Stomach (tissue), 9 donors: ENCODE data around the gene STARD3. TPM values are rescaled to one million over a fixed set of nuclear protein-coding genes. Genes with fewer than 3 reads are reported as not detected.

Source experiments
- DNase-seq, 2 donors: peaks; one replicate each; pipeline versions ENCODE4 v3.0.0 to v3.0.0-alpha.2; 2013 to 2019
- H3K27ac ChIP-seq, 5 donors: fragments of 200-600 bp in 4 of 5; sonication (generic) in 4 of 5; one replicate each; pipeline ENCODE4 v1.5.1; 2013 to 2019; ENCODE audit warnings: mild to moderate bottlenecking in 1 of 5, moderate library complexity in 1 of 5
- H3K27me3 ChIP-seq, 3 donors: fragments of 200-600 bp; sonication (generic); one replicate each; pipeline ENCODE4 v1.5.1; 2017 to 2019; ENCODE audit warnings: mixed run types in 1 of 3
- H3K36me3 ChIP-seq, 4 donors: fragments of 200-600 bp; sonication (generic); 1 replicate in 3 of 4; 2 replicates in 1 of 4; pipeline ENCODE4 v1.5.1; 2016 to 2019
- H3K4me1 ChIP-seq, 4 donors: fragments of 200-600 bp; sonication (generic); one replicate each; pipeline ENCODE4 v1.5.1; 2016 to 2019
- H3K4me3 ChIP-seq, 4 donors: fragments of 200-600 bp; sonication (generic) in 3 of 4; one replicate each; pipeline ENCODE4 v1.5.1; 2016 to 2019; ENCODE audit warnings: mild to moderate bottlenecking in 1 of 4
- H3K9me3 ChIP-seq, 4 donors: fragments of 200-600 bp; sonication (generic); one replicate each; pipeline ENCODE4 v1.5.1; 2016 to 2019
- CTCF ChIP-seq, 7 experiments: fragments of 450-650 bp in 4 of 7; fragments of 200-600 bp in 3 of 7; sonication (generic) in 3 of 7; IDR thresholded peaks; one replicate each; pipeline ENCODE4 v1.5.1; 2016 to 2019; ENCODE audit warnings: antibody characterized with exemption in 7 of 7, control low read depth in 2 of 7, mild to moderate bottlenecking in 1 of 7
- EP300 ChIP-seq: sonication (generic); formaldehyde crosslinking; IDR thresholded peaks from one replicate; pipeline ENCODE4 v1.6.1; 2017; ENCODE audit warnings: antibody characterized with exemption
- POLR2A ChIP-seq, 4 donors: fragments of 450-650 bp; IDR thresholded peaks; one replicate each; pipeline ENCODE4 v1.6.1; 2016; ENCODE audit warnings: antibody characterized with exemption in 4 of 4, control low read depth in 2 of 4, mild to moderate bottlenecking in 1 of 4, moderate library complexity in 1 of 4
- POLR2AphosphoS5 ChIP-seq, 3 donors: sonication (generic); formaldehyde crosslinking; IDR thresholded peaks; one replicate each; pipeline ENCODE4 v1.6.1; 2016; ENCODE audit warnings: antibody characterized with exemption in 3 of 3
- WGBS, 5 donors: extraction: QIAGEN DNeasy Blood & Tissue Kit in 3 of 5; methylation state at CpG; one replicate each; pipeline versions ENCODE4 v1.1.5 to v1.1.7; 2013 to 2018; 5-methylcytosine and 5-hydroxymethylcytosine counted together
- intact Hi-C: fragments of 100-400 bp; cut with DNase I; formaldehyde crosslinking; loops from one replicate; pipeline ENCODE4 v1.15.1; 2023; ENCODE audit warnings: low total_unique reads
- polyA plus RNA-seq, 3 donors: library from polyadenylated mRNA; stranded (reverse); fragments of 200-250 nt; gene quantifications; one replicate each; pipeline ENCODE4 v1.2.3, GENCODE V29; 2013
- total RNA-seq, 5 donors: library from RNA; depleted of rRNA; stranded (reverse); fragments of >200 nt; gene quantifications; one replicate each; pipeline versions ENCODE4 v1.1.0 to v1.2.3, GENCODE V29; 2014 to 2016
- donor health status: healthy with polysubstance abuse.
- donor health status: Bipolar disorder and iron deficiency.
- donor health status: healthy.

STARD3 gene
- total and polyA plus RNA-seq, 8 donors: 26.4 to 1,091 (median 52.0) TPM

GRCh38 chr17:39625198-39625785 lies 11.7 kb upstream of the STARD3 start:
- WGBS, 5 donors: 33 to 59% (median 42%) methylated on average over 3 to 5 of the region's 5 CpGs
- Histone ChIP-seq H3K27me3 (peaks cover 10 to 76% (median 39%) of the 10 kb centered on the region in 3 donors), H3K9me3 (no peaks in the 10 kb centered on the region), H3K4me1 (peaks cover 11 to 50% (median 43%) of the 10 kb centered on the region in 4 donors), H3K27ac (no peak overlapping the region), H3K36me3 (no peaks in the 10 kb centered on the region), H3K4me3 (no peak overlapping the region)
- TF ChIP-seq CTCF (IDR thresholded peaks at IDR 0.05) (no peak), POLR2A (IDR thresholded peaks at IDR 0.05) (no peak), POLR2AphosphoS5 (IDR thresholded peaks at IDR 0.05) (no peak), EP300 (no peak)
- peak in 1 of 2 donors; percentile 58 for DNase-seq
- intact Hi-C loops: loop anchor here (5.0 kb wide), 1 partner anchor 127 kb away; no protein-coding TSS in a partner anchor

DNA sequence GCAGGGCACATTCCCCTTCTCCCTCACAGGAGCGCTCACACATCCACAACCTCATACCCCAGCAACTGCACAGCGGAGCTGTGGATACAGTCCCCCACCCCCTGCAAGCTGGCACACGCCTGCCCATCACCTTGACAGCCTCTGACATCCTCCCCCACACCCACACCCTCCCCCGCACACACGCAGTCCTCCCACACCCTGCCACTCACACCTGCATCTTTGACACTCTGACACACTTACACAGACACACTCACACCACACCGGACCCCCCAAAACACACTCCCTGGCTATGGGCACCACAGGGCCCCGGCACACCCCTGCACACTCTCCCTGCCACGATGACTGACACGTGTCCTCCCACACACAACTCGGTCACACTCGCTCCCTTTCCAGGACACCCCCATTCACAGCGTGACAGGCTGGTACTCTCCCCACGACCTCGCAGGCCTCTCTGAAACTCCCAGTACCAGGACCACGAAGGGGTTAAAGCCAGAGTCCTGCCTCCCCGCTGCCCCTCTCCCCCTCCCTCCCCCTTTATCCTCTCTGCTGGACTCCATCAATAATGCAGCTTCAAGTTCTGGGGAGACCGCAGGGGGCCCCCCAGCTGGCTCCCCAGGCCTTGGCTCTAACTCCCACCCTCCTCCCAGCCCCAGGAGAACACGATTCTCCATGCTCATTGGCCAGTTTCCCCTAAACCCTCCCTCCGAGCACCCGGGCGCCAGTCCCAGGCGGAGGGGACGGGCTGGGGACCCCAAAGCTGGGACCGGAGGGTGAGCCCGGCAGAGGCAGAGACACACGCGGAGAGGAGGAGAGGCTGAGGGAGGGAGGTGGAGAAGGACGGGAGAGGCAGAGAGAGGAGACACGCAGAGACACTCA lies 10.5 kb upstream of the STARD3 start, which contains the start of gene PPP1R1B:
Gene PPP1R1B (plus strand): TSS at position 782 of the 876 bp plus-strand sequence. CDS start 441 bp downstream, outside the sequence.
- Histone ChIP-seq H3K4me1 (peaks cover 11 to 50% (median 45%) of the 10 kb centered on the region in 4 donors), H3K4me3 (peak within 1 kb of the TSS; percentile 34 to 52 (median 36)), H3K9me3 (no peaks in the 10 kb centered on the region), H3K27me3 (peaks cover 10 to 83% (median 39%) of the 10 kb centered on the region in 3 donors), H3K36me3 (no peaks in the 10 kb centered on the region), H3K27ac (peak within 1 kb of the TSS in 3 of 5 donors; percentile 7 to 69 (median 56))
- TF ChIP-seq POLR2AphosphoS5 (IDR thresholded peaks at IDR 0.05): no peak
- no peak for TF ChIP-seq EP300
- TF ChIP-seq CTCF (IDR thresholded peaks at IDR 0.05): no peak
- intact Hi-C loops: loop anchor here (5.0 kb wide), 1 partner anchor 126 kb away; no protein-coding TSS in a partner anchor
- peak in 1 of 2 donors; percentile 65 for DNase-seq
- 16 to 23% (median 18%) methylated on average over 28 to 29 of the region's 29 CpGs for WGBS, 5 donors

- no peak for TF ChIP-seq POLR2A (IDR thresholded peaks at IDR 0.05)
- no peak for TF ChIP-seq POLR2AphosphoS5 (IDR thresholded peaks at IDR 0.05)
- TF ChIP-seq EP300: no peak
- no peak for TF ChIP-seq CTCF (IDR thresholded peaks at IDR 0.05)
- H3K4me1 ChIP-seq: peaks cover 11 to 51% (median 40%) of the 10 kb centered on the region in 4 donors
- H3K9me3 ChIP-seq: no peaks in the 10 kb centered on the region
- H3K36me3 ChIP-seq: no peaks in the 10 kb centered on the region
- peak overlapping the region in 2 of 5 donors; percentile 56 to 69 for H3K27ac ChIP-seq
- DNase-seq: no peak
- intact Hi-C loops: loop anchor here (5.0 kb wide), 1 partner anchor 125 kb away; no protein-coding TSS in a partner anchor
- peak overlapping the region; percentile 34 to 52 (median 36) for H3K4me3 ChIP-seq
- peaks cover 10 to 86% (median 39%) of the 10 kb centered on the region in 3 donors for H3K27me3 ChIP-seq
- 1 to 6% (median 3%) methylated on average over 27 to 72 of the region's 72 CpGs for WGBS, 5 donors
Observed at GRCh38 chr17:39627047-39627711, 9.8 kb upstream of the STARD3 start.
